Trophoblast cell (in vitro differentiated cells and primary cell): ENCODE measurements around the gene NKTR.

Experiments used
- DNase-seq, 2 donors: peaks; one replicate each; pipeline ENCODE4 v3.0.0-alpha.2; 2016
- H2AFZ ChIP-seq: 2 replicates; pipeline ENCODE4 v1.6.1; 2013; ENCODE audit warnings: low read length, moderate library complexity, mild to moderate bottlenecking; ENCODE audit not compliant: insufficient read depth, poor library complexity
- H2AK5ac ChIP-seq: 2 replicates; pipeline ENCODE4 v1.6.1; 2013; ENCODE audit warnings: mild to moderate bottlenecking, low read length
- H2BK120ac ChIP-seq: 2 replicates; pipeline ENCODE4 v1.6.1; 2013; ENCODE audit warnings: low read length, mild to moderate bottlenecking, moderate library complexity; ENCODE audit not compliant: insufficient read depth, poor library complexity
- H2BK12ac ChIP-seq: 2 replicates; pipeline ENCODE4 v1.6.1; 2013; ENCODE audit warnings: mild to moderate bottlenecking, low read length, moderate library complexity
- H2BK5ac ChIP-seq: 2 replicates; pipeline ENCODE4 v1.6.1; 2013; ENCODE audit warnings: low read length, low read depth, moderate library complexity, mild to moderate bottlenecking; ENCODE audit not compliant: poor library complexity
- H3K14ac ChIP-seq: 2 replicates; pipeline ENCODE4 v1.6.1; 2013; ENCODE audit warnings: mild to moderate bottlenecking, low read length
- H3K18ac ChIP-seq: 2 replicates; pipeline ENCODE4 v1.6.1; 2013; ENCODE audit warnings: mild to moderate bottlenecking, low read length
- H3K23ac ChIP-seq: 2 replicates; pipeline ENCODE4 v1.6.1; 2013; ENCODE audit warnings: low read length
- H3K27ac ChIP-seq: 2 replicates; pipeline ENCODE4 v1.5.1; 2013; ENCODE audit warnings: low read depth, mild to moderate bottlenecking, inconsistent platforms, low read length, moderate library complexity
- H3K27me3 ChIP-seq: 2 replicates; pipeline ENCODE4 v1.6.1; 2013; ENCODE audit warnings: inconsistent platforms, mild to moderate bottlenecking, low read length, moderate library complexity; ENCODE audit not compliant: insufficient read depth
- H3K36me3 ChIP-seq, 2 experiments: 1 replicate in 1 of 2; 2 replicates in 1 of 2; pipeline ENCODE4 v1.6.1; 2013; ENCODE audit warnings: low read length in 2 of 2, mild to moderate bottlenecking in 2 of 2, moderate library complexity in 1 of 2; ENCODE audit not compliant: insufficient read depth in 2 of 2, control insufficient read depth in 1 of 2
- H3K4ac ChIP-seq: 2 replicates; pipeline ENCODE4 v1.6.1; 2013; ENCODE audit warnings: low read depth, mild to moderate bottlenecking, low read length, moderate library complexity
- H3K4me1 ChIP-seq, 2 experiments: 1 replicate in 1 of 2; 2 replicates in 1 of 2; pipeline ENCODE4 v1.6.1; 2013; ENCODE audit warnings: low read length in 2 of 2, mild to moderate bottlenecking in 2 of 2, moderate library complexity in 1 of 2; ENCODE audit not compliant: insufficient read depth in 2 of 2, control insufficient read depth in 1 of 2
- H3K4me2 ChIP-seq: 2 replicates; pipeline ENCODE4 v1.6.1; 2013; ENCODE audit warnings: inconsistent platforms, mild to moderate bottlenecking, low read length, moderate library complexity
- H3K4me3 ChIP-seq: 2 replicates; pipeline ENCODE4 v1.5.1; 2013; ENCODE audit warnings: mild to moderate bottlenecking, low read depth, low read length, inconsistent platforms
- H3K79me1 ChIP-seq: one replicate; pipeline ENCODE4 v1.6.1; 2013; ENCODE audit warnings: low read length
- H3K79me2 ChIP-seq: 2 replicates; pipeline ENCODE4 v1.6.1; 2013; ENCODE audit warnings: low read length, mild to moderate bottlenecking; ENCODE audit not compliant: control insufficient read depth, insufficient read depth, poor library complexity
- H3K9ac ChIP-seq: 2 replicates; pipeline ENCODE4 v1.6.1; 2013; ENCODE audit warnings: mild to moderate bottlenecking, low read length
- H3K9me3 ChIP-seq: 2 replicates; pipeline ENCODE4 v1.6.1; 2013; ENCODE audit warnings: low read depth, mild to moderate bottlenecking, control low read depth, inconsistent platforms, low read length; ENCODE audit not compliant: insufficient read depth
- H4K12ac ChIP-seq: 2 replicates; pipeline ENCODE4 v1.6.1; 2013; ENCODE audit warnings: low read depth, mild to moderate bottlenecking, low read length, moderate library complexity
- H4K8ac ChIP-seq: 2 replicates; pipeline ENCODE4 v1.6.1; 2013; ENCODE audit warnings: low read depth, mild to moderate bottlenecking, low read length, moderate library complexity
- H4K91ac ChIP-seq: one replicate; pipeline ENCODE4 v1.6.1; 2013; ENCODE audit warnings: low read depth, mild to moderate bottlenecking, low read length, moderate library complexity
- WGBS: extraction: QIAGEN DNeasy Blood & Tissue Kit; methylation state at CpG from one replicate; pipeline ENCODE4 v1.1.7; 2013; ENCODE audit warnings: missing lambda C conversion rate; ENCODE audit not compliant: insufficient read length, insufficient coverage; ENCODE audit errors: extremely low coverage; 5-methylcytosine and 5-hydroxymethylcytosine counted together

Gene NKTR

GRCh38 chr3:42673082-42673481 is 72.6 kb downstream of the NKTR start:
- Histone ChIP-seq H2AK5ac (no peak overlapping the region), H4K12ac (no peak overlapping the region), H2BK12ac (no peak overlapping the region), H2BK5ac (no peak overlapping the region), H3K23ac (no peak overlapping the region), H3K18ac (no peak overlapping the region), H4K91ac (no peak overlapping the region), H3K79me2 (no peaks in the 10 kb centered on the region), H3K27me3 (no peaks in the 10 kb centered on the region), H3K27ac (no peak overlapping the region), H3K4me3 (no peak overlapping the region), H3K4ac (no peak overlapping the region), H2AFZ (no peak overlapping the region), H2BK120ac (no peak overlapping the region), H3K9me3 (peaks cover 4% of the 10 kb centered on the region), H3K79me1 (no peaks in the 10 kb centered on the region), H3K36me3 (no peaks in the 10 kb centered on the region), H3K14ac (no peak overlapping the region), H3K9ac (no peak overlapping the region), H3K4me1 (no peaks in the 10 kb centered on the region), H4K8ac (no peak overlapping the region), H3K4me2 (no peak overlapping the region)
- no peak for DNase-seq

- H2BK5ac ChIP-seq: no peak overlapping the region
- no peaks in the 10 kb centered on the region for H3K79me2 ChIP-seq
- H3K9me3 ChIP-seq: peaks cover 2% of the 10 kb centered on the region
- H3K36me3 ChIP-seq: no peaks in the 10 kb centered on the region
- no peak overlapping the region for H2AK5ac ChIP-seq
- no peak overlapping the region for H3K4me2 ChIP-seq
- no peaks in the 10 kb centered on the region for H3K79me1 ChIP-seq
- WGBS: no CpG with 5 or more reads among the region's 3 CpGs
- H3K4me1 ChIP-seq: no peaks in the 10 kb centered on the region
- H3K4ac ChIP-seq: no peak overlapping the region
- H3K23ac ChIP-seq: no peak overlapping the region
- H2BK120ac ChIP-seq: no peak overlapping the region
- no peak overlapping the region for H3K27ac ChIP-seq
- no peak for DNase-seq
- H2BK12ac ChIP-seq: no peak overlapping the region
- no peak overlapping the region for H2AFZ ChIP-seq
- H4K12ac ChIP-seq: no peak overlapping the region
- no peak overlapping the region for H4K91ac ChIP-seq
- no peak overlapping the region for H3K9ac ChIP-seq
- H3K14ac ChIP-seq: no peak overlapping the region
- no peaks in the 10 kb centered on the region for H3K27me3 ChIP-seq
- no peak overlapping the region for H3K4me3 ChIP-seq
- no peak overlapping the region for H3K18ac ChIP-seq
- H4K8ac ChIP-seq: no peak overlapping the region
These were observed 73.7 kb downstream of the NKTR start for GRCh38 chr3:42674146-42674545.

- no peak overlapping the region for H3K18ac ChIP-seq
- no peak overlapping the region for H3K4ac ChIP-seq
- WGBS: no CpG with 5 or more reads among the region's 2 CpGs
- DNase-seq: no peak
- no peak overlapping the region for H3K9ac ChIP-seq
- no peak overlapping the region for H3K27ac ChIP-seq
- no peaks in the 10 kb centered on the region for H3K79me1 ChIP-seq
- H2BK120ac ChIP-seq: no peak overlapping the region
- H3K4me2 ChIP-seq: no peak overlapping the region
- no peaks in the 10 kb centered on the region for H3K79me2 ChIP-seq
- no peaks in the 10 kb centered on the region for H3K4me1 ChIP-seq
- H3K27me3 ChIP-seq: no peaks in the 10 kb centered on the region
- H2AFZ ChIP-seq: no peak overlapping the region
- no peak overlapping the region for H2BK5ac ChIP-seq
- H2AK5ac ChIP-seq: no peak overlapping the region
- no peak overlapping the region for H4K12ac ChIP-seq
- no peaks in the 10 kb centered on the region for H3K36me3 ChIP-seq
- H2BK12ac ChIP-seq: no peak overlapping the region
- H3K4me3 ChIP-seq: no peak overlapping the region
- H4K8ac ChIP-seq: no peak overlapping the region
- no peak overlapping the region for H3K14ac ChIP-seq
- no peak overlapping the region for H4K91ac ChIP-seq
- no peaks in the 10 kb centered on the region for H3K9me3 ChIP-seq
- H3K23ac ChIP-seq: no peak overlapping the region
These were observed 75.4 kb downstream of the NKTR start for GRCh38 chr3:42675909-42676308.

- no peaks in the 10 kb centered on the region for H3K9me3 ChIP-seq
- H2BK120ac ChIP-seq: no peak overlapping the region
- no peak overlapping the region for H3K23ac ChIP-seq
- no peak overlapping the region for H3K27ac ChIP-seq
- H4K12ac ChIP-seq: no peak overlapping the region
- no CpG with 5 or more reads among the region's 2 CpGs for WGBS
- no peak overlapping the region for H3K4me3 ChIP-seq
- no peak overlapping the region for H2BK12ac ChIP-seq
- peaks cover 2% of the 10 kb centered on the region for H3K79me1 ChIP-seq
- no peak for DNase-seq
- no peak overlapping the region for H4K91ac ChIP-seq
- H3K27me3 ChIP-seq: no peaks in the 10 kb centered on the region
- no peak overlapping the region for H3K9ac ChIP-seq
- peaks cover 2% of the 10 kb centered on the region in 2 experiments for H3K4me1 ChIP-seq
- H3K79me2 ChIP-seq: no peaks in the 10 kb centered on the region
- no peak overlapping the region for H2BK5ac ChIP-seq
- H3K4me2 ChIP-seq: no peak overlapping the region
- H3K14ac ChIP-seq: no peak overlapping the region
- H3K4ac ChIP-seq: no peak overlapping the region
- no peak overlapping the region for H2AK5ac ChIP-seq
- H3K36me3 ChIP-seq: no peaks in the 10 kb centered on the region
- H2AFZ ChIP-seq: no peak overlapping the region
- no peak overlapping the region for H4K8ac ChIP-seq
- no peak overlapping the region for H3K18ac ChIP-seq
These were observed 78.0 kb downstream of the NKTR start for GRCh38 chr3:42678447-42678846.
